ENCODE measurements around the gene NLRP12. TPM values are rescaled to one million over a fixed set of nuclear protein-coding genes. Genes with fewer than 3 reads are reported as not detected.
"Not testable (repeated sequence)": the region's sequence is repeated elsewhere in the genome, so short reads cannot be mapped to it uniquely, and the experiment has no call there.

The NLRP12 gene
- total RNA-seq, 1 donor from 2014 or later: not detected

- Histone ChIP-seq H3K36me3 (ENCODE audit: control insufficient read depth, insufficient read depth, low read length) (no peaks in the 10 kb centered on the region), H3K27me3 (ENCODE audit: control insufficient read depth, insufficient read depth, low read length) (no peaks in the 10 kb centered on the region), H3K4me3 (ENCODE audit: low read depth, low read length) (no peak overlapping the region)
- FAIRE-seq (no peak), DNase-seq (ENCODE audit: low read depth) (no peak)
- TF ChIP-seq CTCF (IDR thresholded peaks at IDR 0.05; ENCODE audit: insufficient read depth, low read length, severe bottlenecking): no peak
These were observed 41.4 kb downstream of the NLRP12 start for GRCh38 chr19:53782698-53783097.

- not testable (repeated sequence) for H3K4me3 ChIP-seq (ENCODE audit: low read depth, low read length); H3K27me3 ChIP-seq (ENCODE audit: control insufficient read depth, insufficient read depth, low read length); FAIRE-seq; DNase-seq (ENCODE audit: low read depth); H3K36me3 ChIP-seq (ENCODE audit: control insufficient read depth, insufficient read depth, low read length)
These were observed 42.8 kb downstream of the NLRP12 start for GRCh38 chr19:53781332-53781731.

- TF ChIP-seq CTCF (IDR thresholded peaks at IDR 0.05; ENCODE audit: insufficient read depth, low read length, severe bottlenecking): no peak
- no peaks in the 10 kb centered on the region for H3K27me3 ChIP-seq (ENCODE audit: control insufficient read depth, insufficient read depth, low read length)
These were observed 43.6 kb downstream of the NLRP12 start for GRCh38 chr19:53780506-53780905.

GRCh38 chr19:53775524-53775923, 48.6 kb downstream of the NLRP12 start:
- no peaks in the 10 kb centered on the region for H3K27me3 ChIP-seq (ENCODE audit: control insufficient read depth, insufficient read depth, low read length)
- DNase-seq (ENCODE audit: low read depth): no peak
- no peaks in the 10 kb centered on the region for H3K36me3 ChIP-seq (ENCODE audit: control insufficient read depth, insufficient read depth, low read length)
- no peak overlapping the region for H3K4me3 ChIP-seq (ENCODE audit: low read depth, low read length)
- no peak for FAIRE-seq
- TF ChIP-seq CTCF (IDR thresholded peaks at IDR 0.05; ENCODE audit: insufficient read depth, low read length, severe bottlenecking): no peak

More at GRCh38 chr19:53780506-53780905, 43.6 kb downstream of the NLRP12 start:
- DNase-seq (ENCODE audit: low read depth): no peak
- no peaks in the 10 kb centered on the region for H3K36me3 ChIP-seq (ENCODE audit: control insufficient read depth, insufficient read depth, low read length)
- FAIRE-seq: no peak
- H3K4me3 ChIP-seq (ENCODE audit: low read depth, low read length): no peak overlapping the region

- FAIRE-seq; H3K4me3 ChIP-seq (ENCODE audit: low read depth, low read length); H3K27me3 ChIP-seq (ENCODE audit: control insufficient read depth, insufficient read depth, low read length); DNase-seq (ENCODE audit: low read depth); H3K36me3 ChIP-seq (ENCODE audit: control insufficient read depth, insufficient read depth, low read length): not testable (repeated sequence)
These were observed 49.6 kb downstream of the NLRP12 start for GRCh38 chr19:53774491-53774890.

GRCh38 chr19:53773999-53774398, 50.1 kb downstream of the NLRP12 start:
- no peak for FAIRE-seq
- no peak for DNase-seq (ENCODE audit: low read depth)
- no peaks in the 10 kb centered on the region for H3K27me3 ChIP-seq (ENCODE audit: control insufficient read depth, insufficient read depth, low read length)
- no peak overlapping the region for H3K4me3 ChIP-seq (ENCODE audit: low read depth, low read length)
- no peak for TF ChIP-seq CTCF (IDR thresholded peaks at IDR 0.05; ENCODE audit: insufficient read depth, low read length, severe bottlenecking)
- no peaks in the 10 kb centered on the region for H3K36me3 ChIP-seq (ENCODE audit: control insufficient read depth, insufficient read depth, low read length)

GRCh38 chr19:53772943-53773342, 51.2 kb downstream of the NLRP12 start:
- Histone ChIP-seq H3K36me3 (ENCODE audit: control insufficient read depth, insufficient read depth, low read length) (no peaks in the 10 kb centered on the region), H3K27me3 (ENCODE audit: control insufficient read depth, insufficient read depth, low read length) (no peaks in the 10 kb centered on the region), H3K4me3 (ENCODE audit: low read depth, low read length) (no peak overlapping the region)
- peak; percentile 63 for TF ChIP-seq CTCF (IDR thresholded peaks at IDR 0.05; ENCODE audit: insufficient read depth, low read length, severe bottlenecking)
- no peak for FAIRE-seq
- DNase-seq (ENCODE audit: low read depth): peak; percentile 48

Data from bronchial epithelial cell (primary cell).